GM19455 (cell line): Measurements from ENCODE around the gene OR56A1.
"Not testable (repeated sequence)": the region's sequence is repeated elsewhere in the genome, so short reads cannot be mapped to it uniquely, and the experiment has no call there.

Source experiments
- ATAC-seq: cut with Tn5 transposase; IDR thresholded peaks from one replicate; pipeline ENCODE4 v1.9.1; 2021; ENCODE audit not compliant: unreplicated experiment

The OR56A1 gene

GRCh38 chr11:6030708-6031405, at the start of gene OR56A1:
TSS of gene OR56A1 (minus strand) at chr11:6030758. CDS start at chr11:6027692, 3,066 bp downstream.
- ATAC-seq, result no peak

- no peak for ATAC-seq
Measured at GRCh38 chr11:6079463-6079862, 48.9 kb upstream of the OR56A1 start.

- no peak for ATAC-seq
Measured at GRCh38 chr11:6077723-6078122, 47.2 kb upstream of the OR56A1 start.

- not testable (repeated sequence) for ATAC-seq
Measured at GRCh38 chr11:6076443-6076842, 45.9 kb upstream of the OR56A1 start.

GRCh38 chr11:6067502-6067901, 36.9 kb upstream of the OR56A1 start:
- ATAC-seq, result no peak

GRCh38 chr11:6062691-6063358, 32.3 kb upstream of the OR56A1 start:
- ATAC-seq, result no peak

GRCh38 chr11:6061475-6061874, 30.9 kb upstream of the OR56A1 start:
- ATAC-seq, result no peak

- no peak for ATAC-seq
Measured at GRCh38 chr11:6057452-6057851, 26.9 kb upstream of the OR56A1 start.

- no peak for ATAC-seq
Measured at GRCh38 chr11:6055569-6055968, 25.0 kb upstream of the OR56A1 start.

- no peak for ATAC-seq
Measured at GRCh38 chr11:6052374-6052773, 21.8 kb upstream of the OR56A1 start.

- no peak for ATAC-seq
Measured at GRCh38 chr11:6040874-6041273, 10.3 kb upstream of the OR56A1 start.

- no peak for ATAC-seq
Measured at GRCh38 chr11:6027501-6027900, 3.1 kb downstream of the OR56A1 start.

GRCh38 chr11:6025056-6025455, 5.5 kb downstream of the OR56A1 start:
- no peak for ATAC-seq

GRCh38 chr11:6022956-6023355, 7.6 kb downstream of the OR56A1 start:
- ATAC-seq, result no peak

- ATAC-seq, result no peak
Measured at GRCh38 chr11:6013042-6013441, 17.5 kb downstream of the OR56A1 start.

- ATAC-seq, result no peak
Measured at GRCh38 chr11:6012035-6012668, 18.4 kb downstream of the OR56A1 start.

GRCh38 chr11:6006846-6007245, 23.7 kb downstream of the OR56A1 start, which contains the start of gene OR56A4:
TSS of gene OR56A4 (minus strand) at chr11:6006946. CDS start at chr11:6002992, 3,954 bp downstream.
- ATAC-seq, result no peak

GRCh38 chr11:6006395-6006794, 24.2 kb downstream of the OR56A1 start:
- ATAC-seq, result no peak

- no peak for ATAC-seq
Measured at GRCh38 chr11:6002202-6002699, 28.3 kb downstream of the OR56A1 start.

- no peak for ATAC-seq
Measured at GRCh38 chr11:5994791-5995190, 35.8 kb downstream of the OR56A1 start.

- ATAC-seq, result no peak
Measured at GRCh38 chr11:5992604-5993251, 37.8 kb downstream of the OR56A1 start.
